Esophagus (tissue), 2 donors: Measurements from ENCODE around the gene MED26. TPM values are rescaled to one million over a fixed set of nuclear protein-coding genes. Genes with fewer than 3 reads are reported as not detected.
"Not testable (repeated sequence)": the region's sequence is repeated elsewhere in the genome, so short reads cannot be mapped to it uniquely, and the experiment has no call there.

Experiments
- H3K27ac ChIP-seq, 2 donors: one replicate each; pipeline ENCODE4 v1.5.1; 2013; ENCODE audit warnings: low read depth in 2 of 2, mild to moderate bottlenecking in 2 of 2, inconsistent platforms in 1 of 2, low read length in 1 of 2, moderate library complexity in 1 of 2
- H3K27me3 ChIP-seq, 2 donors: one replicate each; pipeline ENCODE4 v1.6.1; 2013; ENCODE audit warnings: low read length in 2 of 2, control low read depth in 1 of 2, mild to moderate bottlenecking in 1 of 2; ENCODE audit not compliant: insufficient read depth in 2 of 2, control insufficient read depth in 1 of 2
- H3K36me3 ChIP-seq, 2 donors: one replicate each; pipeline ENCODE4 v1.6.1; 2013; ENCODE audit warnings: low read length in 1 of 2; ENCODE audit not compliant: control insufficient read depth in 2 of 2, insufficient read depth in 2 of 2
- H3K4me1 ChIP-seq, 2 donors: one replicate each; pipeline ENCODE4 v1.6.1; 2013; ENCODE audit warnings: low read length in 1 of 2; ENCODE audit not compliant: control insufficient read depth in 2 of 2, insufficient read depth in 2 of 2
- H3K4me3 ChIP-seq, 2 donors: one replicate each; pipeline ENCODE4 v1.5.1; 2013; ENCODE audit warnings: low read length in 2 of 2, mild to moderate bottlenecking in 2 of 2, low read depth in 1 of 2, moderate library complexity in 1 of 2
- H3K9me3 ChIP-seq, 2 donors: one replicate each; pipeline ENCODE4 v1.6.1; 2013; ENCODE audit warnings: mild to moderate bottlenecking in 2 of 2, low read depth in 1 of 2, low read length in 1 of 2, moderate library complexity in 1 of 2; ENCODE audit not compliant: control insufficient read depth in 2 of 2, insufficient read depth in 1 of 2
- WGBS, 2 donors: extraction: QIAGEN DNeasy Blood & Tissue Kit; methylation state at CpG; one replicate each; pipeline ENCODE4 v1.1.7; 2013; 5-methylcytosine and 5-hydroxymethylcytosine counted together
- polyA plus RNA-seq, 2 donors: library from polyadenylated mRNA; stranded (reverse); fragments of 200-250 nt; gene quantifications; one replicate each; pipeline ENCODE4 v1.2.3, GENCODE V29; 2013
- donor health status: healthy with polysubstance abuse.
- donor health status: Bipolar disorder and iron deficiency.

MED26 gene
- polyA plus RNA-seq, 2 donors: 5.0 to 5.5 TPM

GRCh38 chr19:16562608-16563025, 65.4 kb downstream of the MED26 start:
- 94 to 95% methylated on average over 6 of the region's 6 CpGs for WGBS, 2 donors
- Histone ChIP-seq H3K36me3 (peaks cover 12 to 31% of the 10 kb centered on the region in 2 donors), H3K27me3 (no peaks in the 10 kb centered on the region), H3K27ac (no peak overlapping the region), H3K9me3 (no peaks in the 10 kb centered on the region), H3K4me1 (peaks cover 0 to 3% of the 10 kb centered on the region in 2 donors), H3K4me3 (no peak overlapping the region)

GRCh38 chr19:16561382-16561781, 66.6 kb downstream of the MED26 start:
- Histone ChIP-seq H3K36me3 (peaks cover 12 to 29% of the 10 kb centered on the region in 2 donors), H3K4me1 (peaks cover 0 to 3% of the 10 kb centered on the region in 2 donors), H3K9me3 (no peaks in the 10 kb centered on the region), H3K27ac (no peak overlapping the region), H3K27me3 (no peaks in the 10 kb centered on the region), H3K4me3 (no peak overlapping the region)
- WGBS, 2 donors: 83 to 90% methylated on average over 8 of the region's 8 CpGs

GRCh38 chr19:16559780-16560276, 68.2 kb downstream of the MED26 start:
- peaks cover 15 to 30% of the 10 kb centered on the region in 2 donors for H3K36me3 ChIP-seq
- no peaks in the 10 kb centered on the region for H3K9me3 ChIP-seq
- no peaks in the 10 kb centered on the region for H3K4me1 ChIP-seq
- 91% methylated on average over 10 of the region's 10 CpGs for WGBS, 2 donors
- H3K27ac ChIP-seq: no peak overlapping the region
- no peak overlapping the region for H3K4me3 ChIP-seq
- H3K27me3 ChIP-seq: no peaks in the 10 kb centered on the region

- Histone ChIP-seq H3K27ac (no peak overlapping the region), H3K36me3 (peaks cover 14 to 27% of the 10 kb centered on the region in 2 donors), H3K9me3 (no peaks in the 10 kb centered on the region), H3K4me3 (no peak overlapping the region), H3K4me1 (no peaks in the 10 kb centered on the region), H3K27me3 (no peaks in the 10 kb centered on the region)
- 87 to 89% methylated on average over 8 of the region's 8 CpGs for WGBS, 2 donors
These were observed 73.2 kb downstream of the MED26 start for GRCh38 chr19:16554776-16555175.

- H3K27me3 ChIP-seq, H3K27ac ChIP-seq, H3K4me1 ChIP-seq, H3K4me3 ChIP-seq, H3K9me3 ChIP-seq: not testable (repeated sequence)
- WGBS, 2 donors: 93 to 95% methylated on average over 6 of the region's 6 CpGs
- peaks cover 14 to 27% of the 10 kb centered on the region in 2 donors for H3K36me3 ChIP-seq
These were observed 76.1 kb downstream of the MED26 start for GRCh38 chr19:16551902-16552301.

GRCh38 chr19:16548956-16549355, 79.0 kb downstream of the MED26 start:
- Histone ChIP-seq H3K9me3 (no peaks in the 10 kb centered on the region), H3K27me3 (no peaks in the 10 kb centered on the region), H3K36me3 (peaks cover 9 to 17% of the 10 kb centered on the region in 2 donors), H3K4me1 (no peaks in the 10 kb centered on the region), H3K4me3 (no peak overlapping the region), H3K27ac (no peak overlapping the region)
- 86% methylated on average over 4 of the region's 4 CpGs for WGBS, 2 donors

- H3K27me3 ChIP-seq: no peaks in the 10 kb centered on the region
- H3K9me3 ChIP-seq: no peaks in the 10 kb centered on the region
- no peak overlapping the region for H3K4me3 ChIP-seq
- H3K4me1 ChIP-seq: no peaks in the 10 kb centered on the region
- no peaks in the 10 kb centered on the region for H3K36me3 ChIP-seq
- H3K27ac ChIP-seq: no peak overlapping the region
- 88 to 89% methylated on average over 11 of the region's 11 CpGs for WGBS, 2 donors
These were observed 83.4 kb downstream of the MED26 start for GRCh38 chr19:16544473-16545231.

GRCh38 chr19:16543734-16544133, 84.3 kb downstream of the MED26 start:
- H3K27me3 ChIP-seq, H3K36me3 ChIP-seq, H3K4me3 ChIP-seq, H3K9me3 ChIP-seq, H3K4me1 ChIP-seq, H3K27ac ChIP-seq: not testable (repeated sequence)
- 77 to 80% methylated on average over 6 of the region's 6 CpGs for WGBS, 2 donors

- 2 to 3% methylated on average over 15 of the region's 15 CpGs for WGBS, 2 donors
- H3K36me3 ChIP-seq: no peaks in the 10 kb centered on the region
- peak overlapping the region; percentile 90 to 94 for H3K27ac ChIP-seq
- H3K4me3 ChIP-seq: peak overlapping the region; percentile 89 to 95
- H3K9me3 ChIP-seq: no peaks in the 10 kb centered on the region
- no peaks in the 10 kb centered on the region for H3K27me3 ChIP-seq
- H3K4me1 ChIP-seq: peaks cover 0 to 3% of the 10 kb centered on the region in 2 donors
These were observed 85.0 kb downstream of the MED26 start for GRCh38 chr19:16542910-16543472.
